B cell (primary cell): ENCODE measurements around the gene NR6A1. TPM values are rescaled to one million over a fixed set of nuclear protein-coding genes. Genes with fewer than 3 reads are reported as not detected.

Experiments
- ATAC-seq: fragments of 200-7000 bp; cut with Tn5 transposase; one replicate; pipeline ENCODE4 v1.10.0; 2021; ENCODE audit warnings: low read depth, mild to moderate bottlenecking, moderate number of reproducible peaks, moderate library complexity
- CTCF ChIA-PET: fragments of 350-600 bp; sonication (Branson Sonifier 250); formaldehyde crosslinking; loops from one replicate; lab custom pipeline; 2021; ENCODE audit warnings: antibody characterized with exemption, inconsistent platforms; lab: Charles Lee
- POLR2A ChIA-PET: fragments of 350-600 bp; sonication (Branson Sonifier 250); formaldehyde crosslinking; loops from one replicate; lab custom pipeline; 2021; ENCODE audit warnings: antibody characterized with exemption; lab: Charles Lee
- DNase-seq: peaks from one replicate; pipeline ENCODE4 v3.0.0; 2013
- H2AFZ ChIP-seq: 2 replicates; pipeline ENCODE4 v1.6.1; 2012; ENCODE audit warnings: mild to moderate bottlenecking, low read depth, low read length; ENCODE audit not compliant: insufficient read depth, poor library complexity, severe bottlenecking
- H3K27ac ChIP-seq, 2 donors: 1 replicate in 1 of 2; 2 replicates in 1 of 2; pipeline ENCODE4 v1.5.1; 2012 to 2013; ENCODE audit warnings: low read length in 2 of 2, mild to moderate bottlenecking in 2 of 2, moderate library complexity in 1 of 2
- H3K27me3 ChIP-seq, 4 experiments: fragments of 200-600 bp in 1 of 4; sonication (generic) in 1 of 4; replicated peaks in 1 of 4; 1 replicate in 2 of 4; 2 replicates in 2 of 4; pipeline versions ENCODE4 v1.6.1 to v1.7.0; 2013 to 2016; ENCODE audit warnings: low read length in 3 of 4, mild to moderate bottlenecking in 2 of 4, mixed read lengths in 1 of 4, moderate library complexity in 1 of 4; ENCODE audit not compliant: insufficient read depth in 4 of 4, control insufficient read depth in 3 of 4; ENCODE audit errors: control extremely low read depth in 1 of 4
- H3K36me3 ChIP-seq, 2 experiments: replicated peaks in 1 of 2; 1 replicate in 1 of 2; 2 replicates in 1 of 2; pipeline versions ENCODE4 v1.6.1 to v1.7.1; 2013; ENCODE audit warnings: low read length in 1 of 2; ENCODE audit not compliant: insufficient read depth in 2 of 2, control insufficient read depth in 1 of 2; ENCODE audit errors: control extremely low read depth in 1 of 2, extremely low read depth in 1 of 2
- H3K4me1 ChIP-seq, 2 donors: fragments of 200-600 bp in 1 of 2; sonication (generic) in 1 of 2; 1 replicate in 1 of 2; 2 replicates in 1 of 2; pipeline versions ENCODE4 v1.5.1 to v1.6.1; 2013 to 2017; ENCODE audit warnings: low read length in 2 of 2; ENCODE audit not compliant: control insufficient read depth in 2 of 2, insufficient read depth in 2 of 2
- H3K4me2 ChIP-seq: replicated peaks from 2 replicates; pipeline ENCODE3; 2012; ENCODE audit warnings: mild to moderate bottlenecking, low read depth, low read length; ENCODE audit not compliant: poor library complexity, severe bottlenecking
- H3K4me3 ChIP-seq, 5 experiments: fragments of 200-600 bp in 1 of 5; sonication (generic) in 1 of 5; 1 replicate in 3 of 5; 2 replicates in 2 of 5; pipeline versions ENCODE4 v1.5.1 to v1.7.0; 2011 to 2016; ENCODE audit warnings: low read length in 4 of 5, mild to moderate bottlenecking in 4 of 5, low read depth in 2 of 5, control low read depth in 1 of 5, moderate library complexity in 1 of 5; ENCODE audit not compliant: insufficient read depth in 1 of 5; ENCODE audit errors: control extremely low read depth in 1 of 5, extremely low read depth in 1 of 5
- H3K79me2 ChIP-seq: fragments of 200-600 bp; sonication (generic); one replicate; pipeline ENCODE4 v1.6.0; 2016; ENCODE audit warnings: low read length; ENCODE audit not compliant: control insufficient read depth, insufficient read depth
- H3K9ac ChIP-seq: fragments of 200-600 bp; sonication (generic); 2 replicates; pipeline ENCODE4 v1.6.1; 2017; ENCODE audit warnings: mild to moderate bottlenecking, low read length, moderate library complexity
- H3K9me3 ChIP-seq, 3 donors: one replicate each; pipeline versions ENCODE4 v1.6.1 to v1.7.1; 2013; ENCODE audit warnings: low read length in 2 of 3; ENCODE audit not compliant: control insufficient read depth in 2 of 3, insufficient read depth in 1 of 3; ENCODE audit errors: control extremely low read depth in 1 of 3
- H4K20me1 ChIP-seq: 2 replicates; pipeline ENCODE4 v1.6.0; 2012; ENCODE audit warnings: mild to moderate bottlenecking, low read length; ENCODE audit not compliant: insufficient read depth, control insufficient read depth, poor library complexity, severe bottlenecking
- H3K27ac Mint-ChIP-seq: one replicate; pipeline ENCODE4 v1.8.0; 2021; ENCODE audit warnings: mixed read lengths
- H3K27me3 Mint-ChIP-seq: one replicate; pipeline ENCODE4 v1.8.0; 2021; ENCODE audit warnings: mixed read lengths
- H3K4me1 Mint-ChIP-seq: one replicate; pipeline ENCODE4 v1.8.0; 2021; ENCODE audit warnings: mixed read lengths
- H3K4me3 Mint-ChIP-seq: one replicate; pipeline ENCODE4 v1.8.0; 2021; ENCODE audit warnings: mixed read lengths
- H3K9me3 Mint-ChIP-seq: one replicate; pipeline ENCODE4 v1.8.0; 2022; ENCODE audit warnings: mixed read lengths; ENCODE audit not compliant: insufficient read depth
- CTCF ChIP-seq: fragments of 200-600 bp; IDR thresholded peaks from one replicate; pipeline ENCODE4 v1.8.0; 2022; ENCODE audit warnings: antibody characterized with exemption, mild to moderate bottlenecking
- EZH2 ChIP-seq: IDR thresholded peaks from 2 replicates; pipeline ENCODE4 v1.6.1; 2012; ENCODE audit warnings: borderline replicate concordance, low read depth, mild to moderate bottlenecking, moderate library complexity, low read length; ENCODE audit not compliant: insufficient read depth, poor library complexity, severe bottlenecking
- WGBS: methylation state at CpG from one replicate; pipeline ENCODE4 v1.1.5; 2013; ENCODE audit warnings: missing lambda C conversion rate; ENCODE audit not compliant: insufficient coverage; 5-methylcytosine and 5-hydroxymethylcytosine counted together
- intact Hi-C: fragments of 100-400 bp; cut with micrococcal nuclease; formaldehyde crosslinking; loops from one replicate; pipeline ENCODE4 v1.10.0; 2022
- polyA plus RNA-seq: library from polyadenylated mRNA; depleted of rRNA; stranded (reverse); fragments of >200 nt; gene quantifications from 2 replicates; pipeline ENCODE4 v1.2.3, GENCODE V29; 2012
- total RNA-seq, 2 donors: library from RNA; stranded (reverse); fragments of 120-200 nt in 1 of 2; gene quantifications; 1 replicate in 1 of 2; 2 replicates in 1 of 2; pipeline versions ENCODE4 v1.2.3 to v1.2.4, GENCODE V29; 2013 to 2022

Gene NR6A1
- total and polyA plus RNA-seq, 2 donors (not counting 1 experiment from before 2014, with no cell fraction given) = 0.09 to 0.67 TPM

- TF ChIP-seq EZH2 = no peak
- no peak for TF ChIP-seq CTCF
- Histone ChIP-seq H3K36me3 (no peaks in the 10 kb centered on the region), H3K9me3 (no peaks in the 10 kb centered on the region), H3K4me3 (no peak overlapping the region), H3K4me2 (no peak overlapping the region), H3K27ac (no peak overlapping the region), H3K79me2 (no peaks in the 10 kb centered on the region), H3K4me1 (peaks cover 9 to 10% of the 10 kb centered on the region in 2 donors), H4K20me1 (no peaks in the 10 kb centered on the region), H3K9ac (no peak overlapping the region), H2AFZ (no peak overlapping the region), H3K27me3 (peaks cover 0 to 18% (median 12%) of the 10 kb centered on the region in 4 experiments)
- intact Hi-C loops = no loop called here
- Mint-ChIP-seq H3K27me3 (peaks cover 29% of the 10 kb centered on the region), H3K4me3 (no peak overlapping the region), H3K9me3 (no peaks in the 10 kb centered on the region), H3K4me1 (peaks cover 12% of the 10 kb centered on the region), H3K27ac (no peak overlapping the region)
- no CpG with 5 or more reads among the region's 3 CpGs for whole genome bisulfite sequencing
- ATAC-seq (no peak), DNase-seq (no peak)
- ChIA-PET CTCF (interaction anchor here (0.8 to 2.4 kb wide), 3 partner anchors 11 to 439 kb away, joined by 3 to 8 read pairs (median 4); no protein-coding TSS in a partner anchor), POLR2A (no interaction called here)
These were observed 8.5 kb downstream of the NR6A1 start for GRCh38 chr9:124762633-124763032.

GRCh38 chr9:124761710-124762109 lies 9.4 kb downstream of the NR6A1 start:
- Histone ChIP-seq H3K4me3 (no peak overlapping the region), H3K79me2 (no peaks in the 10 kb centered on the region), H2AFZ (no peak overlapping the region), H3K27me3 (peaks cover 0 to 12% (median 7%) of the 10 kb centered on the region in 4 experiments), H3K9me3 (no peaks in the 10 kb centered on the region), H3K27ac (no peak overlapping the region), H4K20me1 (no peaks in the 10 kb centered on the region), H3K4me2 (no peak overlapping the region), H3K36me3 (no peaks in the 10 kb centered on the region), H3K9ac (no peak overlapping the region), H3K4me1 (peaks cover 9 to 10% of the 10 kb centered on the region in 2 donors)
- Mint-ChIP-seq H3K9me3 (no peaks in the 10 kb centered on the region), H3K4me3 (no peak overlapping the region), H3K27ac (no peak overlapping the region), H3K4me1 (peaks cover 12% of the 10 kb centered on the region), H3K27me3 (peaks cover 31% of the 10 kb centered on the region)
- intact Hi-C loops = no loop called here
- ChIA-PET POLR2A (no interaction called here), CTCF (interaction anchor here (2.1 kb wide), 1 partner anchor 10 kb away, joined by 4 read pairs; the partner anchor contains the start of gene NR6A1)
- ATAC-seq (no peak), DNase-seq (no peak)
- no CpG with 5 or more reads among the region's 3 CpGs for WGBS
- TF ChIP-seq EZH2 = no peak
- no peak for TF ChIP-seq CTCF
